GM10847 (cell line): ENCODE results near the gene FBXW7.

Source experiments
- POLR2A ChIP-seq: IDR thresholded peaks from 2 replicates; pipeline ENCODE4 v1.6.1; 2011; ENCODE audit not compliant: insufficient read length; ENCODE audit errors: extremely low read depth

Gene FBXW7

DNA sequence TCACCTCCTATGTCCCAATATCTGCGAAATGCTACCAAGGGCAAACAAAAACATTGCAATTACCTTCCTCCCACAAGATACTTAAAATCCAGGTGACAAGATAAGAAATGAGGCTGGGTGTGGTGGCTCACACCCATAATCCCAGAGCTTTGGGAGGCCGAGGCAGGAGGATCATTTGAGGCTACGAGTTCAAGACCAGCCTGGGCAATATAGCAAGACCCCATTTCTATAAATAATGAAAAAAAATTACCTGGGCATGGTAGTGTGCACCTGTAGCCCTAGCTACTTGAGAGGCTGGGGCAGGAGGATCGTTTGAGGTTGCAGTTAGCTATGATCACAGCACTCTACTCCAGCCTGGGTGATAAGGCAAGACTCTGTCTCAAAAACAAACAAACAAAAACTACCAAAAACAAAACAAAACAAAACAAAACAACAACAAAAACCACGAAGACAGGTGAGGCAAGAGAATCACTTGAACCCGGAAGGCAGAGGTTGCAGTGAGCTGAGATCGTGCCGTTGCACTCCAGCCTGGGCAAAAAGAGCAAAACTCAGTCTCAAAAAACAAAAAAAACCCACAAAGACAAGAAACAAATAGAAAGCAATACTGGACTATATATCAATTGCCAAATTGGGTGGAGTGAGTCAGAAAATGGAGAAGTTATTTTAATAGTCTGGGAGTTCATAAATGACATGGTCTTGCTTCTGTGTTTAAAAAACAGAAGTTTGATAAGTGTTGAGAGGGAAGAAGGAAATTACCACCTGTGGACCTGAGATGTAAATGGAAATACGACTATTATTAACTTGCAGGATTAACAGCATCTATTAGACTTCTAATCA lies 176.5 kb downstream of the FBXW7 start:
- no peak for TF ChIP-seq POLR2A

GRCh38 chr4:152357206-152357605 lies 178.7 kb downstream of the FBXW7 start:
- no peak for TF ChIP-seq POLR2A

- TF ChIP-seq POLR2A: no peak
Observed at GRCh38 chr4:152356428-152357034, 179.4 kb downstream of the FBXW7 start.

- TF ChIP-seq POLR2A: no peak
Observed at GRCh38 chr4:152352622-152353116, 183.2 kb downstream of the FBXW7 start.

- TF ChIP-seq POLR2A: no peak
Observed at GRCh38 chr4:152352215-152352614, 183.7 kb downstream of the FBXW7 start.

- TF ChIP-seq POLR2A: no peak
Observed at GRCh38 chr4:152351080-152351479, 184.8 kb downstream of the FBXW7 start.

- no peak for TF ChIP-seq POLR2A
Observed at GRCh38 chr4:152348670-152349069, 187.2 kb downstream of the FBXW7 start.

GRCh38 chr4:152346979-152347378 lies 188.9 kb downstream of the FBXW7 start:
- no peak for TF ChIP-seq POLR2A

- no peak for TF ChIP-seq POLR2A
Observed at GRCh38 chr4:152346526-152346925, 189.4 kb downstream of the FBXW7 start.

DNA sequence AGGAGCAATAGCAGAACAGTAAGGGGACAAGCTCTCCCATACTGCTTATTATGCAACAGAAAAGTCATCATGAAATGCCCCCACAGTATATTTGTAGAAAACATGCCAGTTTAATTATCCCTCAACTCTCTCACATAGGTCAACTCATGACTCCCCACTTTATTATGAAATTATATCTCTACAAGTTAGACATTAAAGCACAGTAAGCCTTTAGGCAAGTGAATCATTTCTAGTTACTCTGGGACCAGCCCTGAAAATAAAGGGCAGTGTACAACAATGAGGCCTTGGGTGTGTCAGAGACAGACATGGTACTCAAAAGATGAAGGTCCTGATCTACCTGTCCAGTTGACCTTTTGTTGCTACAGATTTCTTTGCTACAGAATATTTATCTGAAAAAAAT lies 191.9 kb downstream of the FBXW7 start:
- no peak for TF ChIP-seq POLR2A

GRCh38 chr4:152342293-152342692 lies 193.6 kb downstream of the FBXW7 start:
- no peak for TF ChIP-seq POLR2A

DNA sequence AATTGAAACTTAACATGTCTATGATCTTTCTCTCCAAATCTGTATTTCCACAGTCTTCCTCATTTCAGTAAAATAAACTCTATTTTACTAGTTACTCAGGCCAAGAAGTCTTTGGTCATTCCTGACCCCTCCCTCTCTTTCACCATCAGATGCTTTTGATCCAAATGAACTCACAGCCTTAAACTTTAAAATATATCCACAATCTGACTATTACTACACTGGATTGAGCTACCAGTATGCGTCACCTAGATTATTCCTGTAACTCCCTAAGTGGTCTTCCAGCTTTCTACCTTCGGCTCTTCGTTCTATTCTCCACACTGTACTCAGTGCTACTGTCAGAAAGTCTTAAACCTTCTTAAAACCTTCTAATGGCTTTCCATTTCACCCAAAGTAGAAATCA lies 195.1 kb downstream of the FBXW7 start:
- TF ChIP-seq POLR2A: no peak

- no peak for TF ChIP-seq POLR2A
Observed at GRCh38 chr4:152339576-152339975, 196.3 kb downstream of the FBXW7 start.

GRCh38 chr4:152334931-152335330 lies 201.0 kb downstream of the FBXW7 start:
- TF ChIP-seq POLR2A: no peak

- TF ChIP-seq POLR2A: no peak
Observed at GRCh38 chr4:152331042-152331441, 204.8 kb downstream of the FBXW7 start.

DNA sequence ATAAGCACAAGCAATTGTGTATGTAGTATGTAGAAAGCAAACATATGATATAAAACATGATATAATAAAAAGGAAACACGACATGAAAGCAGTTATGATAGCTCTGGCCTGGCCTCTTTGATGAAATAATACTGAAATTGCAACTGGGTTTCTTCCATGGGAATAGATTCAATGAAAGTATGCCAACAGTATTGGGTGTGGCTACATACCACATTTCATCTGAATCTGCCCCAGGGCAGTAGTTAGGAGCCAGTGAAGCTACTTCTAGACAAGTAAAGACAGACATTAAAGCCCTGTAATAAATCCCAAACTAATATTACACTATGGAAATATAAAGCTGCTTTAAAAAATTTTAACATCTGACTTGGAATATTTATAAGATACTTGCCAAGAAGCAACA lies 207.3 kb downstream of the FBXW7 start:
- no peak for TF ChIP-seq POLR2A

- no peak for TF ChIP-seq POLR2A
Observed at GRCh38 chr4:152327606-152328453, 208.1 kb downstream of the FBXW7 start.
